ENCODE results near the gene LRRC27.

LRRC27 gene

GRCh38 chr10:132355754-132356153, 23.8 kb downstream of the LRRC27 start:
- Histone ChIP-seq H3K4me1 (ENCODE audit: insufficient read depth, low read length) (no peaks in the 10 kb centered on the region), H3K9me3 (ENCODE audit: low read length) (no peaks in the 10 kb centered on the region), H3K4me3 (ENCODE audit: low read depth in 1 of 2, low read length in 2 of 2) (no peak overlapping the region), H3K36me3 (ENCODE audit: insufficient read depth, low read length) (no peaks in the 10 kb centered on the region), H3K27me3 (ENCODE audit: control insufficient read depth in 1 of 2, insufficient read depth in 2 of 2, low read length in 2 of 2) (no peaks in the 10 kb centered on the region), H3K9ac (ENCODE audit: low read length) (no peak overlapping the region), H3K27ac (ENCODE audit: low read depth, low read length) (no peak overlapping the region)

GRCh38 chr10:132356621-132357195, 24.7 kb downstream of the LRRC27 start:
- no peak overlapping the region for H3K27ac ChIP-seq (ENCODE audit: low read depth, low read length)
- no peaks in the 10 kb centered on the region for H3K36me3 ChIP-seq (ENCODE audit: insufficient read depth, low read length)
- no peaks in the 10 kb centered on the region for H3K4me1 ChIP-seq (ENCODE audit: insufficient read depth, low read length)
- no peaks in the 10 kb centered on the region for H3K27me3 ChIP-seq (ENCODE audit: control insufficient read depth in 1 of 2, insufficient read depth in 2 of 2, low read length in 2 of 2)
- H3K9me3 ChIP-seq (ENCODE audit: low read length), result no peaks in the 10 kb centered on the region
- H3K4me3 ChIP-seq (ENCODE audit: low read depth in 1 of 2, low read length in 2 of 2), result no peak overlapping the region
- no peak overlapping the region for H3K9ac ChIP-seq (ENCODE audit: low read length)

- Histone ChIP-seq H3K27ac (ENCODE audit: low read depth, low read length) (no peak overlapping the region), H3K9ac (ENCODE audit: low read length) (no peak overlapping the region), H3K27me3 (ENCODE audit: control insufficient read depth in 1 of 2, insufficient read depth in 2 of 2, low read length in 2 of 2) (no peaks in the 10 kb centered on the region), H3K36me3 (ENCODE audit: insufficient read depth, low read length) (no peaks in the 10 kb centered on the region), H3K4me1 (ENCODE audit: insufficient read depth, low read length) (no peaks in the 10 kb centered on the region), H3K9me3 (ENCODE audit: low read length) (no peaks in the 10 kb centered on the region), H3K4me3 (ENCODE audit: low read depth in 1 of 2, low read length in 2 of 2) (no peak overlapping the region)
Measured at GRCh38 chr10:132357286-132358058, 25.5 kb downstream of the LRRC27 start.

- no peaks in the 10 kb centered on the region for H3K4me1 ChIP-seq (ENCODE audit: insufficient read depth, low read length)
- H3K4me3 ChIP-seq (ENCODE audit: low read depth in 1 of 2, low read length in 2 of 2), result no peak overlapping the region
- H3K27ac ChIP-seq (ENCODE audit: low read depth, low read length), result no peak overlapping the region
- H3K9me3 ChIP-seq (ENCODE audit: low read length), result no peaks in the 10 kb centered on the region
- H3K9ac ChIP-seq (ENCODE audit: low read length), result no peak overlapping the region
- H3K27me3 ChIP-seq (ENCODE audit: control insufficient read depth in 1 of 2, insufficient read depth in 2 of 2, low read length in 2 of 2), result no peaks in the 10 kb centered on the region
- no peaks in the 10 kb centered on the region for H3K36me3 ChIP-seq (ENCODE audit: insufficient read depth, low read length)
Measured at GRCh38 chr10:132359305-132360040, 27.5 kb downstream of the LRRC27 start.

- no peaks in the 10 kb centered on the region for H3K9me3 ChIP-seq (ENCODE audit: low read length)
- H3K27me3 ChIP-seq (ENCODE audit: control insufficient read depth in 1 of 2, insufficient read depth in 2 of 2, low read length in 2 of 2), result no peaks in the 10 kb centered on the region
- no peak overlapping the region for H3K4me3 ChIP-seq (ENCODE audit: low read depth in 1 of 2, low read length in 2 of 2)
- H3K4me1 ChIP-seq (ENCODE audit: insufficient read depth, low read length), result no peaks in the 10 kb centered on the region
- H3K9ac ChIP-seq (ENCODE audit: low read length), result no peak overlapping the region
- H3K36me3 ChIP-seq (ENCODE audit: insufficient read depth, low read length), result no peaks in the 10 kb centered on the region
- no peak overlapping the region for H3K27ac ChIP-seq (ENCODE audit: low read depth, low read length)
Measured at GRCh38 chr10:132360766-132361447, 28.9 kb downstream of the LRRC27 start.

- no peaks in the 10 kb centered on the region for H3K27me3 ChIP-seq (ENCODE audit: control insufficient read depth in 1 of 2, insufficient read depth in 2 of 2, low read length in 2 of 2)
Measured at GRCh38 chr10:132361581-132362101, 29.6 kb downstream of the LRRC27 start.

GRCh38 chr10:132362151-132362611, 30.2 kb downstream of the LRRC27 start:
- Histone ChIP-seq H3K9ac (ENCODE audit: low read length) (no peak overlapping the region), H3K27ac (ENCODE audit: low read depth, low read length) (no peak overlapping the region), H3K36me3 (ENCODE audit: insufficient read depth, low read length) (peaks cover 8% of the 10 kb centered on the region)

More at GRCh38 chr10:132361581-132362101, 29.6 kb downstream of the LRRC27 start:
- H3K9me3 ChIP-seq (ENCODE audit: low read length), result no peaks in the 10 kb centered on the region
- no peak overlapping the region for H3K27ac ChIP-seq (ENCODE audit: low read depth, low read length)
- H3K9ac ChIP-seq (ENCODE audit: low read length), result no peak overlapping the region
- peaks cover 2% of the 10 kb centered on the region for H3K36me3 ChIP-seq (ENCODE audit: insufficient read depth, low read length)
- no peaks in the 10 kb centered on the region for H3K4me1 ChIP-seq (ENCODE audit: insufficient read depth, low read length)
- H3K4me3 ChIP-seq (ENCODE audit: low read depth in 1 of 2, low read length in 2 of 2), result no peak overlapping the region

GRCh38 chr10:132363376-132363775, 31.4 kb downstream of the LRRC27 start:
- no peak overlapping the region for H3K27ac ChIP-seq (ENCODE audit: low read depth, low read length)
- peaks cover 4% of the 10 kb centered on the region for H3K9me3 ChIP-seq (ENCODE audit: low read length)
- no peaks in the 10 kb centered on the region for H3K4me1 ChIP-seq (ENCODE audit: insufficient read depth, low read length)
- no peak overlapping the region for H3K9ac ChIP-seq (ENCODE audit: low read length)
- H3K36me3 ChIP-seq (ENCODE audit: insufficient read depth, low read length), result peaks cover 10% of the 10 kb centered on the region
- no peaks in the 10 kb centered on the region for H3K27me3 ChIP-seq (ENCODE audit: control insufficient read depth in 1 of 2, insufficient read depth in 2 of 2, low read length in 2 of 2)
- H3K4me3 ChIP-seq (ENCODE audit: low read depth in 1 of 2, low read length in 2 of 2), result no peak overlapping the region

More at GRCh38 chr10:132362151-132362611, 30.2 kb downstream of the LRRC27 start:
- no peak overlapping the region for H3K4me3 ChIP-seq (ENCODE audit: low read depth in 1 of 2, low read length in 2 of 2)
- H3K27me3 ChIP-seq (ENCODE audit: control insufficient read depth in 1 of 2, insufficient read depth in 2 of 2, low read length in 2 of 2), result no peaks in the 10 kb centered on the region
- H3K4me1 ChIP-seq (ENCODE audit: insufficient read depth, low read length), result no peaks in the 10 kb centered on the region
- no peaks in the 10 kb centered on the region for H3K9me3 ChIP-seq (ENCODE audit: low read length)

- Histone ChIP-seq H3K4me3 (ENCODE audit: low read depth in 1 of 2, low read length in 2 of 2) (no peak overlapping the region), H3K9ac (ENCODE audit: low read length) (no peak overlapping the region), H3K36me3 (ENCODE audit: insufficient read depth, low read length) (peaks cover 10% of the 10 kb centered on the region), H3K9me3 (ENCODE audit: low read length) (peaks cover 4% of the 10 kb centered on the region), H3K27me3 (ENCODE audit: control insufficient read depth in 1 of 2, insufficient read depth in 2 of 2, low read length in 2 of 2) (no peaks in the 10 kb centered on the region), H3K4me1 (ENCODE audit: insufficient read depth, low read length) (no peaks in the 10 kb centered on the region), H3K27ac (ENCODE audit: low read depth, low read length) (no peak overlapping the region)
Measured at GRCh38 chr10:132363921-132364593, 32.1 kb downstream of the LRRC27 start.

GRCh38 chr10:132364594-132364970, 32.6 kb downstream of the LRRC27 start:
- Histone ChIP-seq H3K36me3 (ENCODE audit: insufficient read depth, low read length) (peaks cover 10% of the 10 kb centered on the region), H3K9ac (ENCODE audit: low read length) (no peak overlapping the region), H3K27me3 (ENCODE audit: control insufficient read depth in 1 of 2, insufficient read depth in 2 of 2, low read length in 2 of 2) (no peaks in the 10 kb centered on the region), H3K4me3 (ENCODE audit: low read depth in 1 of 2, low read length in 2 of 2) (no peak overlapping the region), H3K9me3 (ENCODE audit: low read length) (peaks cover 4% of the 10 kb centered on the region), H3K4me1 (ENCODE audit: insufficient read depth, low read length) (no peaks in the 10 kb centered on the region), H3K27ac (ENCODE audit: low read depth, low read length) (no peak overlapping the region)

Measured in muscle layer of colon (tissue), 2 donors.